ENCODE results near the gene SLC7A6OS. TPM values are rescaled to one million over a fixed set of nuclear protein-coding genes. Genes with fewer than 3 reads are reported as not detected.
A peak's percentile ranks its signal among the peaks of the same experiment; 100 is the strongest.

Gene SLC7A6OS
- total RNA-seq, 1 experiment from 2014 or later: 24.5 TPM

DNA sequence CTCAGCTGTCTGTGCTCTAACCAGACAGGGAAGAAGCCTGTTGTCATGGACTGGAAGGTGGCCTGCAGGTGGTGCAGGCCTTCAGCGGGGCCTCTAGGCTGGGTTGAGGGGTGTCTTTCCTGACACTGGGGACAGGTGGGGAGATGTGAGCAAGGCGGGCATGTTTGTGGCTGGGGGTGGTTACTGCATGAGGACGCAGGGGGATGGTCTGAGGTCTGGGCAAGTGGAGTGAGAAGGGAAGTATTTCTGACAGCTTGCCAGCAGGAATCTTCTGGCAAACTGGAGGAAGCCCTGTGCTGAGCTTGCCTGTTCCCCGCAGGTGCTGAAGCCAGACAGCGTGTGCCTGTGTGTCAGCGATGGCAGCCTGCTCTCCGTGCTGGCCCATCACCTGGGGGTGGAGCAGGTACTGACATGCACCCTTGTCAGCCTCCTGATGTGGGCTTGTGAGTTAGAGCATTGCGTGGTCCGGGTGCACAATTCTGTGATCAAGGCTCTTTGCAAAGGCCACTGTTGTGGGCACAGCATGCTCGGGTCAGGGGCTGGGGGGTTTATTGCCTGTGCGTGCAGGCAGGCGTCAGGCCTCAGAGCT is 36.2 kb upstream of the SLC7A6OS start:
- Mint-ChIP-seq H3K9me3 (no peaks in the 10 kb centered on the region; a peak in 1 of 5 replicates), H3K27ac (peak overlapping the region; percentile 44 to 79 (median 44); a peak in 6 of 7 replicates), H3K36me3 (ENCODE audit: insufficient read depth in 1 of 3, low read depth in 3 of 3) (peaks cover 21 to 78% (median 66%) of the 10 kb centered on the region in 3 experiments; a peak in 6 of 7 replicates), H3K4me3 (no peak overlapping the region), H3K4me1 (peaks cover 5 to 8% of the 10 kb centered on the region in 2 experiments), H3K27me3 (ENCODE audit: low read depth) (no peaks in the 10 kb centered on the region)
- Histone ChIP-seq H3K23ac (ENCODE audit: insufficient read length, low read depth, low read length) (no peak overlapping the region), H4K5ac (ENCODE audit: insufficient read length, low read depth, low read length) (no peak overlapping the region), H3K27ac (ENCODE audit: insufficient read length, low read depth, low read length) (no peak overlapping the region), H4K91ac (ENCODE audit: insufficient read length, low read depth, low read length) (no peak overlapping the region), H3T11ph (ENCODE audit: low read length) (no peak overlapping the region), H2BK12ac (ENCODE audit: insufficient read length, low read depth, low read length) (no peak overlapping the region), H3K14ac (ENCODE audit: insufficient read depth, low read length) (no peak overlapping the region), H4K8ac (replicated peaks; ENCODE audit: insufficient read length, low read depth, low read length) (no peak overlapping the region), H2BK5ac (ENCODE audit: insufficient read length, low read length) (no peak overlapping the region), H3K23me2 (ENCODE audit: insufficient read length, low read depth, low read length, poor library complexity, severe bottlenecking) (no peaks in the 10 kb centered on the region), H2BK20ac (ENCODE audit: low read depth, low read length, poor library complexity, severe bottlenecking) (no peak overlapping the region), H3K4me2 (ENCODE audit: insufficient read depth, insufficient read length, low read length) (no peak overlapping the region), H3K27me3 (ENCODE audit: insufficient read depth, low read length) (no peaks in the 10 kb centered on the region), H3K56ac (ENCODE audit: insufficient read length, low read depth, low read length) (no peak overlapping the region), H3K18ac (ENCODE audit: insufficient read length, low read depth, low read length) (no peak overlapping the region), H3K4me1 (ENCODE audit: insufficient read depth, low read length) (no peaks in the 10 kb centered on the region), H3K79me2 (ENCODE audit: insufficient read depth, low read length) (no peaks in the 10 kb centered on the region), H3K79me1 (ENCODE audit: insufficient read depth, low read depth, low read length, poor library complexity, severe bottlenecking) (no peaks in the 10 kb centered on the region), H3K9me3 (ENCODE audit: control insufficient read depth, low read depth, low read length) (no peaks in the 10 kb centered on the region), H2BK15ac (ENCODE audit: low read depth, low read length) (no peak overlapping the region), H2AFZ (ENCODE audit: low read length) (no peak overlapping the region), H2AK5ac (ENCODE audit: insufficient read length, low read length) (no peak overlapping the region), H3K9ac (ENCODE audit: extremely low read depth, insufficient read length, low read length) (no peak overlapping the region), H3K4ac (ENCODE audit: low read depth, low read length) (no peak overlapping the region), H4K20me1 (ENCODE audit: control insufficient read depth, insufficient read depth, insufficient read length) (peaks cover 3% of the 10 kb centered on the region), H2BK120ac (ENCODE audit: low read depth, low read length, poor library complexity, severe bottlenecking) (no peak overlapping the region)
- TF ChIP-seq, protein P1, sequence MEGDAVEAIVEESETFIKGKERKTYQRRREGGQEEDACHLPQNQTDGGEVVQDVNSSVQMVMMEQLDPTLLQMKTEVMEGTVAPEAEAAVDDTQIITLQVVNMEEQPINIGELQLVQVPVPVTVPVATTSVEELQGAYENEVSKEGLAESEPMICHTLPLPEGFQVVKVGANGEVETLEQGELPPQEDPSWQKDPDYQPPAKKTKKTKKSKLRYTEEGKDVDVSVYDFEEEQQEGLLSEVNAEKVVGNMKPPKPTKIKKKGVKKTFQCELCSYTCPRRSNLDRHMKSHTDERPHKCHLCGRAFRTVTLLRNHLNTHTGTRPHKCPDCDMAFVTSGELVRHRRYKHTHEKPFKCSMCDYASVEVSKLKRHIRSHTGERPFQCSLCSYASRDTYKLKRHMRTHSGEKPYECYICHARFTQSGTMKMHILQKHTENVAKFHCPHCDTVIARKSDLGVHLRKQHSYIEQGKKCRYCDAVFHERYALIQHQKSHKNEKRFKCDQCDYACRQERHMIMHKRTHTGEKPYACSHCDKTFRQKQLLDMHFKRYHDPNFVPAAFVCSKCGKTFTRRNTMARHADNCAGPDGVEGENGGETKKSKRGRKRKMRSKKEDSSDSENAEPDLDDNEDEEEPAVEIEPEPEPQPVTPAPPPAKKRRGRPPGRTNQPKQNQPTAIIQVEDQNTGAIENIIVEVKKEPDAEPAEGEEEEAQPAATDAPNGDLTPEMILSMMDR (conservative IDR thresholded peaks at IDR 0.05): no peak
- WGBS (ENCODE audit: extremely low coverage, insufficient read length, low lambda C conversion rate): no CpG with 5 or more reads among the region's 12 CpGs
- DNase-seq: no peak
